ENCODE measurements around the gene MYOG. TPM values are rescaled to one million over a fixed set of nuclear protein-coding genes. Genes with fewer than 3 reads are reported as not detected.

The MYOG gene
- total and polyA plus RNA-seq, 2 experiments from 2014 or later = not detected

- no peak for TF ChIP-seq ZNF462 (CRISPR knock-in tag; IDR thresholded peaks at IDR 0.05)
Measured at GRCh38 chr1:203045336-203045735, 40.5 kb downstream of the MYOG start (continued).

GRCh38 chr1:203044546-203045250 lies 41.1 kb downstream of the MYOG start:
- Histone ChIP-seq H3K27me3 (ENCODE audit: insufficient read depth) (no peaks in the 10 kb centered on the region), H3K4me3 (no peak overlapping the region), H3K9me2 (ENCODE audit: insufficient read depth) (no peaks in the 10 kb centered on the region), H3K4me1 (ENCODE audit: insufficient read depth) (peaks cover 12% of the 10 kb centered on the region), H3F3A (replicated peaks; ENCODE audit: low read depth) (no peaks in the 10 kb centered on the region), H3K79me2 (replicated peaks; ENCODE audit: insufficient read depth) (no peaks in the 10 kb centered on the region), H4K20me1 (replicated peaks; ENCODE audit: insufficient read depth) (no peaks in the 10 kb centered on the region), H2AFZ (no peak overlapping the region), H3K36me3 (ENCODE audit: insufficient read depth) (no peaks in the 10 kb centered on the region), H3K4me2 (no peak overlapping the region), H3K27ac (ENCODE audit: low read depth) (no peak overlapping the region)
- Mint-ChIP-seq H3K27me3 (ENCODE audit: insufficient read depth, low read depth, poor library complexity) (peaks cover 18% of the 10 kb centered on the region), H3K27ac (no peak overlapping the region), H3K4me1 (peaks cover 27% of the 10 kb centered on the region), H3K4me3 (no peak overlapping the region; the same call in 2 of the 3 replicates), H3K36me3 (ENCODE audit: low read depth) (no peaks in the 10 kb centered on the region; the same call in 2 of the 3 replicates), H3K9me3 (no peaks in the 10 kb centered on the region; the same call in 2 of the 3 replicates)
- ATAC-seq = no peak
- DNase-seq (ENCODE audit: low spot score) = no peak
- TF ChIP-seq ZNF114 (CRISPR knock-in tag; IDR thresholded peaks at IDR 0.05) (no peak), STAT1 (IDR thresholded peaks at IDR 0.05; ENCODE audit: unreplicated experiment) (no peak), CREB1 (CRISPR knock-in tag; IDR thresholded peaks at IDR 0.05; ENCODE audit: low read depth) (no peak), NANOG (IDR thresholded peaks at IDR 0.05; ENCODE audit: borderline replicate concordance) (no peak), CTCF (conservative IDR thresholded peaks at IDR 0.05; ENCODE audit: low read depth in 2 of 2) (no peak), ZNF331 (CRISPR knock-in tag; IDR thresholded peaks at IDR 0.05; ENCODE audit: low read depth) (no peak), EZH2phosphoT487 (IDR thresholded peaks at IDR 0.05; ENCODE audit: unreplicated experiment) (no peak), POLR2AphosphoS5 (IDR thresholded peaks at IDR 0.05; ENCODE audit: low read depth) (no peak), REST (IDR thresholded peaks at IDR 0.05; ENCODE audit: unreplicated experiment) (no peak), ETS1 (IDR thresholded peaks at IDR 0.05) (no peak), JUNB (IDR thresholded peaks at IDR 0.05; ENCODE audit: unreplicated experiment) (no peak), EZH2 (IDR thresholded peaks at IDR 0.05; ENCODE audit: low read depth, unreplicated experiment) (no peak)
